ENCODE results near the gene GRAMD1A.
"Not testable (repeated sequence)": the region's sequence is repeated elsewhere in the genome, so short reads cannot be mapped to it uniquely, and the experiment has no call there.

The GRAMD1A gene

GRCh38 chr19:35038623-35039512 is 38.7 kb downstream of the GRAMD1A start:
- no peak for DNase-seq

DNA sequence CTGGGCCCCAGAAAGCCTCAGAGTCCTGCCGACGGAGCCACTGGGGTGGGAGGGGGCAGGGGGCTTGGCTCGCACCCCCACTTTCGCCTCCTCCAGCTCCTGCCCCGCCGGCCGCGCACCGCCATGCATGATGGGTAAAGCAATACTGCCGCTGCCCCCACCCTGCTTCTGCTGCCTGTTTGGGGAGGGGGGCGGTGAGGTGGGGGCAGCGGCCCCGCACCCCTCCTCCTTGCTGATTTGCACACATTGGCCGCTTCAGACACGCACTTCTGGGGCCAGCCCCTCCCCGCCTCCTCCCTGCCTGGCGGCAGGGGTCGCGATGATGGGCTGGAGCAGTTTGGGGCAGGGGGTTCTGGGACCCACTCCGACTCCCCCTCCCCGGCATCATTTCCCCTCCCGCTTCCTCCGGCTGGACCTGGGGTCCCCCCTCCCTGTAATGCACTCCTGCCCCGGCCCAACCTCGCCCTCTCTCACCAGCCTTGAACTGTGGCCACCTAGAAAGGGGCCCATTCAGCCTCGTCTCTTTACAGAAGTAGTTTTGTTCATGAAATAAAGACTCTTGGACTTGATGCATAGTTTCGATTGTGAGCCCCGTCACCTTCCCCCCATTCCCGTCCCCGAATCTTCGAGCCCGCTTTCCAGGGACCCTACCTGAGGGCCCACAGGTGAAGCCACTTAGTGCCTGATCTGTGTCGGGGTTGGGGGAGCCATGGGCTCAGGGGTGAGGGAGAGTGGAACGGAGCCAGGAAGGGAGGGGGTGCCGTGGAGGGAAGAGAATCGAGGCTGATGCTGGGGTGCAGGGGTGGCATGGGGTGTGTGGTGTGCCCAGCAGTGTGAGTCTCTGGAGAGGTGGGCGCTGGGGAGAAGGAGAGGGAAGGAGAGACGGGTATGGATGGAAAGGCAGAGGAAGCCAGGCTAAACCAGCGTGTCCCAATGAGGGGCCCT is 40.0 kb downstream of the GRAMD1A start:
- no peak for DNase-seq

GRCh38 chr19:35040826-35041547 is 40.9 kb downstream of the GRAMD1A start:
- DNase-seq, result peak; percentile 70

DNA sequence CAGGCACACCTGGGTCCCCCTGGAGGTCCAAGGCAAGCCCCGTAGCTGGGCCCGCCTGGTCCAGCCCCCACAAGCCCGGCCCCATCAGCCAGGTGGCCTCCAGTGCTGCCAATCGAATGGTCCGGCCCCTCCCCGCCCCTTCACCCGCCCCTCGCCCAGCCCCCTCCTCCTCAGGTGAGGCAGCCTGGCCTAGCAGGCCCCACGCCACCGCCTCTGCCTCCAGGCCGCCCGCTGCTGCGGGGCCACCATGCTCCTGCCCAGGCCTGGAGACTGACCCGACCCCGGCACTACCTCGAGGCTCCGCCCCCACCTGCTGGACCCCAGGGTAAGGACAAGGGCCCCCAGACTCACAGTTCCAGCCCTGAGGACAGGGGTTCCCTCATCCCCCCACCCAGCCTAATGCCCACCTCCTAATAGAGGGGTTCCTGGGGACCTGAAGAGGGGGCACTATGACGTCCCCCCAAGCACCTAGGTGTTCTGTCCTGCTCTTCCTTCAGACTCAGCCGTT is 41.5 kb downstream of the GRAMD1A start, which contains the start of gene HPN:
Gene HPN, plus strand, starts transcription at position 174 of the 508 bp plus-strand sequence. CDS start 786 bp downstream, outside the sequence.
- DNase-seq, result no peak

DNA sequence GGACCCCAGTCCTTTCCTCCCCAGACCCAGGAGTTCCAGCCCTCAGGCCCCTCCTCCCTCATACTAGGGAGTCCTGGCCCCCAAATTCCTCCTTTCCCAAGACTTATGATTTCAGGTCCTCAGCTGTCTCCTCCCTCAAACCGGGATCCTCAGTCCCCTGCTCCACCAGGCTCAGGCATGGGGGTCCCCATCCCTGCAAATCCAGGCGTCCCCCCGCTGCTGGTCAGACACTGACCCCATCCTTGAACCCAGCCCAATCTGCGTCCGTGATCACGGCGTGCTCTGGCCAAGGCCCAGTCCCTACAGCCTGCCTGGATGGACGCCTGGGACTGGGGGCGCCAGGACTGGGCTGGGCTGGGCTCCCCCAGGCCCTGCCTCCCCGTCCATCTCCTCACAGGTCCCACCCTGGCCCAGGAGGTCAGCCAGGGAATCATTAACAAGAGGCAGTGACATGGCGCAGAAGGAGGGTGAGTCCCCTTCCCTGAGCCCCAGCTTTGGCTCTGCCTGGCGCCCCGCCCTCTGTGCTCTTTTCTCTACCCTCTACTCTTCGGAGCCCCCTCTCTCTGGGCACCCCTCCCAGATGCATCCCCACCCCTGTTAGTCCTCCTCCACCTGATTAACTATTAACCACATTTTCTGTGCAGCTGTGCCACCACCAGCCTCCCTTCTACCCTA is 42.1 kb downstream of the GRAMD1A start:
- no peak for DNase-seq

GRCh38 chr19:35042954-35043604 is 43.0 kb downstream of the GRAMD1A start:
- no peak for DNase-seq

- DNase-seq, result no peak
Measured at GRCh38 chr19:35043906-35044305, 43.8 kb downstream of the GRAMD1A start.

DNA sequence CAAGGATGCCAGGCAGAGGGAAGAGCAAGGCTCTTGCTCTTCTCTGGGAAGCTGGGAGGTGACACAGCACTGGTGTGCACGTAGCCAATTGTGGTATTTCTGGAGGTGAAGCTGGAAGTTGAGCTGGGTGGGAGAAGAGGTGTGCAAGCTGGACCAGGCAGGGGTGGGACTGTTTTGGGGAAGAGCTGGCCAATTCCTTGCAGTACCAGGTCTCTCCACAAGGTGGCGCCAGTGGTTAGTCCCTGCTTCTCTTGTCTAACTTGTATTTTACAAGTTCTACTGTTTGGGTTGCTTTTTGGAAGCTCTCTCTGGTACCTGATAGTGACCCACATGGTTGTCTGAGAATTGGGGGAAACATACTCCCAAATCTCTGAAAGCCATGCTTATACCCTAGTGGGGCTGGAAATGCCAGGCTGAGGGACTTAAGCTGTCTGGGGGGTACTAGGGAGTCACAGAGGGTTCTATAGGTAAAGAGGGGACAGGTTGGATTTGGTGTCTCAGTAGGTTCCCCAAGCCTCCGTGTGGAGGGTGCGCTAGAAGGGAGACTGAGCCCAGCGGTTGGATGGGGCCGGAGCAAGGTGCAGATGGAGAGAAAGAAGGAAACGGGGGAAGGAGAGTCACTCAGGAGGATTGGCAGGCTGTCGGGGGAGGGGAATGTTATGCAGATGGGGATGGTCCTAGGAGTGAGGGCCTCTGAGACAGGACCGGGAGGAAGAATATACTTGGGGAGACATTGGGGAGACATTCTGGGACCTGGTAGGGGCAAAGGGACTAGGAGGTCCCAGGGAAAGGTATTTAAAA is 44.4 kb downstream of the GRAMD1A start:
- DNase-seq, result peak; percentile 91

DNA sequence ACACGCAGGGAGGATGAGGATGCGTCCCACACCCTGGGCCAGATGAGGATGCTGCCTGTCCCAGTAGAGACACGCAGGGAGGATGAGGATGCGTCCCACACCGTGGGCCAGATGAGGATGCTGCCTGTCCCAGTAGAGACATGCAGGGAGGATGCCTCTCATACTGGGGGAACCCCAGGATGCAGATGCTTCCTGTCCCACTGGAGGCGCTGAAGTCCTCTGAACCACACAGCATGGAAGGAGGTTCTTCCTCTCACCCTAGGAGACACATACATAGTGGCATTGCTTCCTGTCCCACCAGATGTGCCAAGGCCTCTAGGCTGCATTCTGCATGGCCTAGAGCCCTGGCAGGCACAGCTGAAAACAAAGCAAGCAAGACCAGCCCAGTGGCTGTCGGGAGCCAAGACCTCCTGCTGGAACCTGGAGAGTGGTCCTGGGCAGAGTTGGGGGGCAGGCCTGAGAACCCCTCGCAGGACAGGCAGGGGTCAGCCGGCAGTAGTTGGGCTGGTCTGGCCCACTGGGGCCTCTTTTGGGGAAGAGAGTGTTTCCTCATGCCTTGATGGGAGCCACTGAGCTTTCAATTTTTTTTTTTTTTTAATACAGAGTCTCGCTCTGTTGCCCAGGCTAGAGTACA is 45.7 kb downstream of the GRAMD1A start:
- DNase-seq, result peak; percentile 70

DNA sequence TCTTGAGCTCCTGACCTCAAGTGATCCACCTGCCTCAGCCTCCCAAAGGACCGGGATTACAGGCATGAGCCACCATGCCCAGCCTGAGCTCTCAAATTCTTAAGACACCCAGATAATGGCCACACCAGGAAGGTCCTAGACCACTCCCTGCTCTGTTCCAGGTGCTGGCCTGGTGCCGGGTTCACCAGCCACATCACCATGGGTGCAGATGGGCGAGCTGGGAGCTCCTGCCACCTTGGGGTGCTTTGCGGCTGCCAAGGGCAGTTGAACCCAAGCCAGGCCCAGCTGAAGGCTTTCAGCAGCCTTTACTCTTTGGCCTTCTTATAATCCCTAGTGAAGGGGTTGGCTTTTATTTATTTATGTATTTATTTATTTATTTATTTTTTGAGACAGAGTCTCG is 46.3 kb downstream of the GRAMD1A start:
- no peak for DNase-seq

DNA sequence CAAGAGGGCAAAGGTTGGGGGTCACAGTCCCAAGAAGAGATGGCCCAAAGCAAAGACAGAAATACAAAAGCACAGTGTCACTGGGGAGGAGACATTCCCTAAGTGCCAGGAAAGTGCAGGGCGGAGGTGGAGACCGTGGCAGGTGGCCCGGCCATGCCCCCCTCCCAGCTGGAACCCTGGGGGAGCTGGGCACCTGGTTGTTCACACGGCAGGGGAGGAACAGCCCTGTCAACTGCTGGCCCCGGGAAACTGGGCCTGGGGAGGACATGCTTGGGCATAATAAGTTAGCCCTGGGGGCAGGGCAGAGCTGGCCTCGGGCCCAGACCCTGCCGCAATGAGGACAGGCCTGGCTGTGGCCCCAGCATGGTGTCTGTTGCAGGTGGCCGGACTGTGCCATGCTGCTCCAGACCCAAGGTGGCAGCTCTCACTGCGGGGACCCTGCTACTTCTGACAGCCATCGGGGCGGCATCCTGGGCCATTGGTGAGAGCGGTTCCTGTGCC is 48.8 kb downstream of the GRAMD1A start:
- DNase-seq, result no peak

DNA sequence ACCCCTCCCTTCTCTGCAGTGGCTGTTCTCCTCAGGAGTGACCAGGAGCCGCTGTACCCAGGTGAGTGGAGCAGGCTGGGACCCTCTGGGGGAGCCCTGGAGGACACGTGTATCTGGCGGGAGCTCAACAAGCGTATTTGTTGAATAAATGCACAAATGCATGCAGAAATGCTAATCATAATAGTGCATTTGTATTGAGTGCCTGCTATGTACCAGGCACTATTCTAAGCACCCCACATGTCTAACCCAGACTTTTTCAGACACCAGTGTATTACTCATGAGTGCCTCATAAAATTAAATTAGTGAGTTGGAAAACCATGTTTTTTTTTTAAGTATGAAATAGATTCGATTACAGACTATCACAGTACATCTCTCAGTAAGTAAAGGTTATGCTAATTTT is 49.3 kb downstream of the GRAMD1A start:
- no peak for DNase-seq

DNA sequence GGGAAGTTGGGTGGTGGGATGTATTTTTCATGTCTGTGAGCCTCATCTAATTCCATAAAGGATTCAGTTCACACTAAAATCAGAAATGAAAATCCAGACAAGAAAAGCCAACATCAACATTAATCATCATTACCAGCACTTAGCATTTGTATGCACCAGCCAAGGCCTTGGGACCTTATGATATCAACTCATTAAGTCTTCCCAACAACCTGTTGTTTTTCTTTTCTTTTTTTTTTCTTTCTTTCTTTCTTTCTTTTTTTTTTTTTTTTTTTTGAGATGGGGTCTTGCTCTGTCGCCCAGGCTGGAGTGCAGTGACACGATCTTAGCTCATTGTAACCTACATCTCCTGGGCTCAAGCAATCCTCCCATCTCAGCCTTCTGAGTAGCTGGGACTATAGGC is 50.5 kb downstream of the GRAMD1A start:
- not testable (repeated sequence) for DNase-seq

GRCh38 chr19:35051268-35051667 is 51.1 kb downstream of the GRAMD1A start:
- not testable (repeated sequence) for DNase-seq

DNA sequence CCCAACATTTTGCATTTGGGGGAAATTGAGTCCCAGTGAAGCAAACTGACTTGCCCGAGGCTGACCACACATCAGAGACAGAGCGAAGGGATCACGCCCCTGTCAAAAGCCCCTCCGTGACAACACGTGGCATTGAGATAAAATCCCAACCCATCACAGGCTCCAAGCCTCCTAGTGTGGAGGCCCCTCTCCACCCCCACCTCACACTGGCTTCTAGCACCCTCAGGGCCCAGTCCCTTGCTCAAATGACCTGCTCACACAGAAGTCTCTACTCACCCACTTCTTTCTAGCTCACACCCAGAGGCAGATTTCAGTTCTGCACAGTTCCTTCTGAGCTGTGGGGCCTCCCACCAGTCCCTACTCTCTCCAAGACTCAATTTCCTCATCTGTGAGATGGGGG is 51.7 kb downstream of the GRAMD1A start:
- no peak for DNase-seq

- DNase-seq, result no peak
Measured at GRCh38 chr19:35052599-35053190, 52.6 kb downstream of the GRAMD1A start.

DNA sequence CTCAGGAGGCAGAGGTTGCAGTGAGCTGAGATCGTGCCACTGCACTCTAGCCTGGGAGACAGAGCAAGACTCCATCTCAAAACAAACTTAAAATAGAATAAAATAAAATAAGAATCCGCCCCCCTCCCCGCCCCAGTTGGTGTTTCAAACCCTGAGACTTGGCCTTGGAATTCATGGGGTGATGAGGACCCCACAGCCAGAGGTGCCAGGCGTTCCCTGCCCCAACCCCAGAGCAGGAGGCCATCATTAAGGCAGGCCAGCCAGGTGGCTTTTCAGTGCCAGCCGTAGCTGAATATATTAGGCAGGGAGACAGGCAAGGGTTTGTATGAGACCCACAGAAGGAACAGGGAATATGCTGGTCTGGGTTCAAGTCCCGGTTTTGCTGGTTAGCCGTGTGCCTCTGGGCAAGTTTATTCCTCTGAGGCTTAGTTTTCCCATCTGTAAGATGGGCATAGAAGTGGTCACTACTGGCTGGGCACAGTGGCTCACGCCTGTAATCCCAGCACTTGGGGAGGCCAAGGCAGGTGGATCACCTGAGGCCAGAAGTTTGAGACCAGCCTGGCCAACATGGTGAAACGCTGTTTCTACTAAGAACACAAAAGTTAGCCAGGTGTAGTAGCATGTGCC is 53.7 kb downstream of the GRAMD1A start:
- DNase-seq, result no peak

DNA sequence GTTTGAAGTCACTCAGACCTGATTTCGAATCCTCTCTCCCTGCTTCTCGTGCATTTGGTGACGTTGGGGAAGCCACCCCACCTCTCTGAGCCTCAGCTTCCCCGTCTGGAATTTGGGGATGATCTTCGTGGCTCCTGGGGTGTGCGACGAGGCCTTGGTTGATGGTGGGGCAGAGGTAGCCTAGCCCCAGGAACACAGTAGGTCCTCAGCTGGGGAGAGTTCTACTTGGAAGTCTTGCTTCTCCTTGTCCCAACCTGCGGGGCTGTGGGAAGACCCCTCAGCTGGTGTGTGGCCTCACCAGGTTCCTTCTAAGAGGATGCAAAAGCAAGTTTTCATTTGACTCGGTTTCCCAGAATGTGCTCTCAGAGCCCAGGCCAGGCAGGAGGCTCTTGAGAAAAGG is 54.5 kb downstream of the GRAMD1A start:
- no peak for DNase-seq

DNA sequence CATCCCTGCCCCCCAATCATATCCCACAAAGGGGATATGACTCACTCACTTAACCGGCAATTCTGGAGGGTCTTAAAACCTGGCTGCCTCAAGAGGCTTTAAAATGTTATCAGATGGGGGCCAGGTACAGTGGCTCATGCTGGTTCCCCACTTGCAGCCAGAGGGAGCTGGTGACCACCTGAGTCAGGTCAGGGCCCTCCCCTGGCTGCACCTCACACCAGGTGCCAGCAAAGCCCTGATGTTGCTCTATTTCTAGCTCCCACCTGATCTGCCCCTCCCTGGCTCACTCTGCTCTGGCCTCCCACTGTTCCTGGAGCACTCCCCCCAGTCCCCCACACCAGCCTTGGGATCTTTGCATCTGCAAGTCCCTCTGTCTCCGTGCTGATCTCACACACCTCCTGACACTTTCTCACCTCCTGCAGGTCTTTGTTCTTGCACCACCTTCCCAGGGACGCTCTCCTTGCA is 55.6 kb downstream of the GRAMD1A start:
- no peak for DNase-seq

Measured in activated effector memory CD4-positive, alpha-beta T cell treated with anti-CD3 and anti-CD28 coated beads, Interleukin-2, amount 50 U/mL, for 16 hours (primary cell).